ENCODE data around the gene ANKLE2.
A peak's percentile ranks its signal among the peaks of the same experiment; 100 is the strongest.
"Not testable (repeated sequence)": the region's sequence is repeated elsewhere in the genome, so short reads cannot be mapped to it uniquely, and the experiment has no call there.

The ANKLE2 gene

GRCh38 chr12:132761032-132761920 is at the start of gene ANKLE2:
Gene ANKLE2 (minus strand): TSS chr12:132761832. CDS start chr12:132761798, 34 bp downstream.
- peak; percentile 59 for DNase-seq

DNA sequence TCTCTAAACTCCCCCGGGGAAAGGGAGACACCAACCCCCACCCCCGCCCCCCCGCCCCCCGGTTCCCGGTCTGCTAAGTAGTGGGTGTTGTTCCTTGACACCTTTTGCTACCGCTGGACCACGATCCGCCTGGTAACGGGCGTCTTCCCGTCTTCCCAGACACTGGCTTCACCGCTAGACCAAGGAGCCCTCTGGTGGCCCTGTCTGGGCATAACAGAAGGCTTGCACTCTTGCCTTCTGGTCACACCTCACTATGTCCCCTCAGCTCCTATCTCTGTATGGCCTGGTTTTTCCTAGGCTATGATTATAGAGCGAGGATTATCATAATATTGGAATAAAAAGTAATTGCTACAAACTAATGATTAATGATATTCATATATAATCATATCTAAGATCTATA is 47.8 kb upstream of the ANKLE2 start:
- DNase-seq, result not testable (repeated sequence)

GRCh38 chr12:132807295-132808092 is 45.9 kb upstream of the ANKLE2 start:
- DNase-seq, result no peak

GRCh38 chr12:132806857-132807256 is 45.2 kb upstream of the ANKLE2 start:
- DNase-seq, result no peak

- DNase-seq, result no peak
Observed at GRCh38 chr12:132804426-132804861, 42.8 kb upstream of the ANKLE2 start.

- DNase-seq, result no peak
Observed at GRCh38 chr12:132803888-132804287, 42.3 kb upstream of the ANKLE2 start.

GRCh38 chr12:132803125-132803524 is 41.5 kb upstream of the ANKLE2 start:
- no peak for DNase-seq

DNA sequence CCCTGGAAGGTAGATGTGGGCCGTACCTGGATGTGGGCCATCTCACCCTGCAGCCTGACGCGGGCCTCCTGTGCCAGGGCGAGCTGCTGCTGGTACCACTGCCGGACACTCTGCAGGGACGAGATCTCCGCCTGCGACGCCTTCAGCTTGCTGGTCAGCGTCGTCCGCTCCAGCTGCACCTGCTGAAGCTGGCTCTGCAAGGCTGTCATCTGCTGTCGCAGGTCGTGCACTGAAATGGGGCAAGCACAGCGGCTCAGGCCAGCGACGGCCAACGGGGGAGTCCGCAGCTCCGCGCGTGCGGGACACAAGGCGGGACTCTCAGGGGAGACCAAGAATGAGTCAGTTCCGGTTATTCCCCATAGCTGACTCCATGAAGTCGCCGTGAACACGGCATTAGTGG is 40.1 kb upstream of the ANKLE2 start:
- no peak for DNase-seq

- no peak for DNase-seq
Observed at GRCh38 chr12:132798836-132799235, 37.2 kb upstream of the ANKLE2 start.

- DNase-seq, result no peak
Observed at GRCh38 chr12:132797820-132798570, 36.4 kb upstream of the ANKLE2 start.

GRCh38 chr12:132795847-132796246 is 34.2 kb upstream of the ANKLE2 start:
- DNase-seq, result no peak

DNA sequence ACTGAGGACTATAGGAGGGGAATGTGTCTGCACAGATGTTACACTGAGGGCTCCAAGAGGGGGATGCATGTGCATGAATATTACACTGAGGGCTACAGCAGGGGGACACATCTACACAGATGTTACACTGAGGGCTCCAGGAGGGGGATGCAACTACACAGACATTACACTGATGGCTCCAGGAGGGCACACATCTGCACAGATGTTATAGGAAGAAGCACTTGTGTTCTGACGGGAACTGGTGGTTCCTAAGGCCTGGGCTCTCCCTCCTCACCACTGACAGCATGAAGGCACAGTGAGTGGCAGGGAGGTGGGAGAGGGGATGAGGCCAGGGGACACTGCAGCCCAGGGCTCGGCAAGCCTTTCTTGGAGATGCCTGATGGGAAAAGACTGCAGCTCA is 30.3 kb upstream of the ANKLE2 start:
- not testable (repeated sequence) for DNase-seq

DNA sequence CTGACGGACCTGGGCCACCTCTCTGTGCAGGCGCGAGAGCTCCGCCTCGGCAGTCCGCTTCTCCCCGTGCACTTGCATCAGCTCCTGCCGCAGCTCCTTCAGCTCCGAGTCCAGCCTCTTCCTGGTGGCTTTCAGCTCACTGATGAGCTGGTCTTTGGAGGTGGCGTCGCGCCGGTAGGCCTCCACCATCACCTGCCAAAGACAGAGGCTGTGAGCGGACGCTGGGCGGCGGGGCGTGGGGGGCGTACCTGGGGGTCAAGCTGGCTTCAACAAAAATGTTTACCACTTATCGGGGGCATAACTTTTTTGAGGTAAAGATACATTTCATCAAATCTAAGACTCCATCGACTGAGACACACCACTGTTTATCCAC is 27.5 kb upstream of the ANKLE2 start:
- DNase-seq, result no peak

GRCh38 chr12:132788375-132789098 is 26.9 kb upstream of the ANKLE2 start:
- DNase-seq, result no peak

GRCh38 chr12:132787877-132788276 is 26.2 kb upstream of the ANKLE2 start:
- DNase-seq, result no peak

GRCh38 chr12:132786192-132786591 is 24.6 kb upstream of the ANKLE2 start:
- DNase-seq, result no peak

- no peak for DNase-seq
Observed at GRCh38 chr12:132784580-132784979, 22.9 kb upstream of the ANKLE2 start.

DNA sequence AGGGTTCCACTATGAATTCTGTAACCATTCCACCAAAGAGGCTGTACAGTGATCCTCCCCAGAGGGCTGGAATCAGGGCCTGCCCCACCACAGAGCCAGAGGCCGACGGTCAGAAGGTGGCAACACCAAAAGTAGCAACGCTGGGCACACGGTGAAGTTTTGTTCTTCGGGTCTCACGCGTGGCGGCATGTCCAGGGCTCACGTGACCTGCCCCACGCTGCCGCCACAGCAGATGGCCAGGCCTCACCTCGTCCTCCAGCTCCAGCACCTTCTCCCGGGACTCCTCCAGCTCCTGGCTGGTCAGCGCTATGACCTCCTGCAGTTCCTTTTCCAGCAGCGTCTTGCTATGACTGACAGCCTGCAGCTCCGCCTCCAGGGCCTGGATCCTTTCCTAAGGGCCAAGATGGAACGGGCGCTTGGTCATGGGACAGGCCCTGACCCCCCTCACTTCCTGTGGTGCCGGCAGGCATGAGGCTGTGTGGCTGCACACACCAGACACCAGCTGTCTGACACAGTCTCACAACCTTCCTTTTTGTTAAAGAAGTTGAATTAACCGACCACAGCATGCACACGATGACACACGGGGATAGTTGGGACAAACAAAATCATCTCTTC is 22.4 kb upstream of the ANKLE2 start:
- no peak for DNase-seq

DNA sequence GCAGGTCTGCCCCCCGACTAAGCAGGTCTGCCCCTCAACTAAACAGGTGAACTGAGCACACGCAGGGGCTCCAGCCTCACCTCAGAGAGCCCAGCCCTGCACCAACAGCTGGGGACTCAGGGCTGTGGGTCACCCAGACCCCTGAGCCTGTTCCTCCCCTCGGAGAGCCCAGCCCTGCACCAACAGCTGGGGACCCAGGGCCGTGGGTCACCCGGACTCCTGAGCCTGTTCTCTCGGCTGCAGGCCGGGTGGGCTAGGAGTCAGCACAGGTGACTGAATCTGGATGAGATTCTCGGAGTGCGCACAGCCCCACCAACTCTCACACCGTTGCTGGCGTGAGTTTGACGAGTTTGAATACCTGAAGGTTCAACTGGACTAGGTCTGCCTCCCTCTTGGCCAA is 20.3 kb upstream of the ANKLE2 start:
- DNase-seq, result no peak

DNA sequence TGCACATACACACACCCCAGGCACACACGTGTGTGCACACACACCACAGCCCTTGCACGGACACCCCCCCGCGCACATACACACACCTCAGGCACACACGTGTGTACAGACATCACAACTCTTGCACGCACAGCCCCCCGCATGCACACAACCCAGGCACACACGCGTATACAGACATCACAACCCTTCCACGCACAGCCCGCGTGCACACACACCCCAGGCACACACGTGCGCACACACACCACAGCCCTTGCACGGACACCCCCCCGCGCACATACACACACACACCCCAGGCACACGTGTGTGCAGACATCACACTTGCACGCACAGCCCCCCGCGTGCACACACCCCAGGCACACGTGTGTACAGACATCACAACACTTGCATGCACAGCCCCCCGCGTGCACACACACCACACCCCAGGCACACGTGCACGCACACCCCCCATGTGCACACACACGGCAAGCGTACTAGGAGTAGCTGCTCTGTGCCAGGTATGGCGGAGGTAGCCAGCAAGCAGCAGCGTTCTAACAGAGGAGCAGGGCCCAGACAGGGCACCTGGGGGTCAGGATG is 18.2 kb upstream of the ANKLE2 start:
- DNase-seq, result no peak

- no peak for DNase-seq
Observed at GRCh38 chr12:132777614-132778013, 16.0 kb upstream of the ANKLE2 start.
